HG03342 (cell line): ENCODE measurements around the gene HES7.

Experiments
- ATAC-seq: cut with Tn5 transposase; IDR thresholded peaks from one replicate; pipeline ENCODE4 v1.9.1; 2021; ENCODE audit warnings: mild to moderate bottlenecking, moderate library complexity; ENCODE audit not compliant: unreplicated experiment

Gene HES7

DNA sequence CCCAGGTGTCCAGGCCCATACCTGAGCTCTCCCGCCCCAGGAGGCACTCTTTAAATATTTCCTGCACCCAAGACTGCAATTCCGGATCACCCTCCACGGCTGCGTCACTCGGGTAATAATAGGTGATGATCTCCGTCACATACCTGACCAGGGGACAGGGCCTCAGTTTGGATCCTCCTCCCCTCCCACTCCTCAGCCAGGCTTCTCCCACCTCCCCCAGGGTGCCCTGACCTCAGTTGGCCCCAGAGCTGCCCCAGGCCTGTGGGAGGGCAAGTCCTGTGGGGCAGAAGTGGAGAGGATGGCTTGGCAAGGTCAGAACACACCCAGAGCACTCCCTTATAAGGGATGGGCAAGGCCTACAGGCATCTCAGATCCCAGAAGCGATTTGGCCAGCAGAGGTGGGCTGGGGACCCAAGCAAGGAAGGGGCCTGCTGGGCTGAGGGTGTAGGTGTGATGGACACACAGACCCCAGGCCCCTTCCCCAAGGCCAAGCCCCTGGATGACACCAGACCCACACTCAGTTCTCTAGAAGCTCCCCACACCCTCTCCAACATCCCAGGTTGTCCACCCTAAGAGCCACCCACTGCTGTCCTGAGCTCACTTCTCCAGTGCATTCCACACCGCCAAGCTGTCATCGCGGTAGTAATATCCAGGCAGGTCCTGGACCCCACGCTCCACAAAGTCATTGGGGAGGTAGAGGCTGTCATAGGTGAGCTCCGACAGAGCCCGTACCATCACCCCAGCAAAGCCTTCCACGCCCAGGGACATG, 48.1 kb downstream of the HES7 start:
- no peak for ATAC-seq

- ATAC-seq: no peak
These were observed 48.8 kb downstream of the HES7 start for GRCh38 chr17:8075081-8075480.

GRCh38 chr17:8074554-8074953, 49.4 kb downstream of the HES7 start:
- no peak for ATAC-seq

DNA sequence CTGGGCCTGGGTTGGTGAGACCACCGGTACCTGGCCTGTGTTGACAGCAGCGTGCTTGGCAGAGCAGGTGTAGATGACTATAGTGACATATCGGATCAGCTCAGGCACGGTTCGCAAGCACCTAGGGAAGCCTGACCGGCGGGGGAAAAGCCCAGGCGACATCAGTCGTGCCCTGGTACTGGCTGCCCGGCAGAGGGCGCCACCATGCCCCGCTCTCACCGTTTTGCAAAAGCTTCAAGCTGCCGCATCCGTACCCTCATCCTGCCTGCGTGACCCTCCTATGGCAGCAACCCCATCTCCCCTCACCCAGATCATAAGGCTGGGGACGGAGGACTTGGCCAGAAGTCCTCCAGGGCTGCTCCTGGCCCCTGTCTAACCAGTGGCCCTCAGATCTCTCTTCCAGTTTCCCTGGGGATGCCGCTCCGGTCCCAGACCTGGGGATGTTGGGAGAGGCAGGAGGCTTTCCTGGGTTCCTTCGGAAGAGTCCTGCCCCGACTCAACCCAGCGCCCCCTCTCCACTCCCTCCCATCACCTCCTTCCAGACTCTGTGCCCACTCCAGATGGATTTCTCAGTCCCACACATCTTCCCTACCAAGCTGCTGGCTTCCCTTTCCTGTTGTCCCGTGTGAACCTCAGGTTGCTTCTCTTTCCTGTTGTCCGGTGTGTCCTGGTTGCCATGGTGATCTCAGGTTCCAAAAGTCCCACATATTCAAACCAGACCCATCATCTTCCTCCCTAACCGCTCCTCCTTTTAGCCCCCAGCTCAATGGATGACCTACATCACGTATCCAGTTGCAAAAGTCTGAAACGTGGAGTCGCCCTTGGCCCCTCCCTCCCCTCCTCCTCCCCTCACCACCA, 50.0 kb downstream of the HES7 start:
- no peak for ATAC-seq

DNA sequence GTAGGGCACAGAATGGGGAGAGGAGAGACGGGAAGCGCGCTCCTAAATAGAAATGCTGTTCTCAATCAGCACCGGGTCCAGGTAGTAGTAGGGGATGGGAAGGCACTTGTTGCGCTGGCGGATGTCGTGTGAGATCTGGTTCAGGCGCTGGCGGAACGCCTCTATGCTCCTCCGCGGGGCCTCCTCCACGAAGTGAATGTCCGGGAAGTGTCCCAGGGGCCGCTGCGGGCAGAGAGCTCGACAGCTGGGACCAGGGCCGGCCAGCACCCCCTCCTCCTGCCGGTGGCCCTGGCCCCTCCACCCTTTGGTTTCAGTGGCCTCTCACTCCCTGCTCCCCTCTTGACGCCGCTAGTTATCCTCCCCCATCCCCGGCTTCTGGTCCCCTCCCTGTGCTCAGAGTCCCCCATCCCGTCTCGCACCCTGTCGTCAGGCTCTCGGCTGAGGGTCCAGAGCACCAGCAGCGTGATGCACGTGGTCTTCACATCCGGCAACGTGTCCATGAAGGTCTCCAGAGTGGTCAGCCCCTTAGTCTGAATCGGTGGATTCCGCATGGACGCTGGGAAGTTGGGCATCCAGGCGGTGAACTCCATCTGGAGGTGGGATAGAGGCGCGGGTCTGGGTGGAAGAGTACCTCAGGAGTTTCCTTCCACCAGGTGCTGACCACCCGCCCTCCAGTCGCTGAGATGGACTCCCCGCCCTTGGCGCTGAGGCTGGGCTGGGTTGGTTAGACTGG, 51.0 kb downstream of the HES7 start:
- ATAC-seq: no peak

- ATAC-seq: no peak
These were observed 51.6 kb downstream of the HES7 start for GRCh38 chr17:8072341-8072728.

DNA sequence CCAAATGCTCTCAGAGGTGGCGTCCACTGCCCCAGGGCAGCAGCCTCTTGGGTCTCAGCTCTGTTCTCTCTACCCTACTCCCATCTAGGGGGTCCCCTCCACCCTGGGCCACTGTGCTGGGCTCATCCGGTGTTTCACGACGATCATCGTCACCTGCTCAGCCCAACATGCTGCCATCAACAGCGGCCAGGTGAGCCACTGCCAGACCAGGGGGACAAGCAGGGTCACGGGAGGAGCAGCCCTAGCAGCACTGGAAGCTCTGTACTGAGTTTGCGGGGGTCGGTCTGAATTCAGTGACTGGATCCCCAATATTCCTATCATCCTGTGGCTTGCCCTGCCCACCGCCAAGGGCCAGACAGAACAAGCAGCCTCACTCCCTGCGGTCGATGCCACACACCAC, 52.4 kb downstream of the HES7 start:
- ATAC-seq: no peak
